ENCODE measurements around the gene MEFV. TPM values are rescaled to one million over a fixed set of nuclear protein-coding genes. Genes with fewer than 3 reads are reported as not detected.
A peak's percentile ranks its signal among the peaks of the same experiment; 100 is the strongest.
"Not testable (repeated sequence)": the region's sequence is repeated elsewhere in the genome, so short reads cannot be mapped to it uniquely, and the experiment has no call there.

MEFV gene
- not detected in 2 replicates for polyA plus RNA-seq (2014; cell fraction: cytosol; rRNA removed)
- not detected in 2 replicates for polyA plus RNA-seq (2014; cell fraction: nucleus; rRNA removed)

GRCh38 chr16:3256146-3256865 is at the start of gene MEFV:
MEFV (minus strand) TSS chr16:3256633; CDS start chr16:3256587, 46 bp downstream.
- DNase-seq (ENCODE audit: low spot score), result no peak

GRCh38 chr16:3306078-3306477 is 49.6 kb upstream of the MEFV start:
- no peak for DNase-seq (ENCODE audit: low spot score)

- DNase-seq (ENCODE audit: low spot score), result peak; percentile 89
These were observed 49.0 kb upstream of the MEFV start, which contains the start of the genes TIGD7 and ZNF75A for GRCh38 chr16:3305109-3306068. TIGD7 (minus strand) TSS chr16:3305430; CDS start chr16:3300614, 4,816 bp downstream. ZNF75A (plus strand) TSS chr16:3305497; CDS start chr16:3308429, 2,932 bp downstream.

- DNase-seq (ENCODE audit: low spot score), result no peak
These were observed 47.9 kb upstream of the MEFV start for GRCh38 chr16:3304370-3304769.

- no peak for DNase-seq (ENCODE audit: low spot score)
These were observed 39.4 kb upstream of the MEFV start for GRCh38 chr16:3295783-3296182.

- no peak for DNase-seq (ENCODE audit: low spot score)
These were observed 38.8 kb upstream of the MEFV start for GRCh38 chr16:3295209-3295608.

- no peak for DNase-seq (ENCODE audit: low spot score)
These were observed 36.2 kb upstream of the MEFV start for GRCh38 chr16:3292604-3293003.

GRCh38 chr16:3289998-3290673 is 33.7 kb upstream of the MEFV start:
- DNase-seq (ENCODE audit: low spot score), result no peak

GRCh38 chr16:3285131-3285530 is 28.7 kb upstream of the MEFV start:
- no peak for DNase-seq (ENCODE audit: low spot score)

GRCh38 chr16:3283543-3284447 is 27.4 kb upstream of the MEFV start:
- DNase-seq (ENCODE audit: low spot score), result no peak

- DNase-seq (ENCODE audit: low spot score), result peak; percentile 97
These were observed 26.5 kb upstream of the MEFV start, which contains the start of gene ZNF263 for GRCh38 chr16:3282730-3283542. ZNF263 (plus strand) TSS chr16:3283491; CDS start chr16:3283819, 328 bp downstream.

GRCh38 chr16:3282103-3282729 is 25.8 kb upstream of the MEFV start:
- peak; percentile 88 for DNase-seq (ENCODE audit: low spot score)

GRCh38 chr16:3281222-3281820 is 24.9 kb upstream of the MEFV start:
- no peak for DNase-seq (ENCODE audit: low spot score)

GRCh38 chr16:3276679-3277078 is 20.2 kb upstream of the MEFV start:
- no peak for DNase-seq (ENCODE audit: low spot score)

GRCh38 chr16:3274947-3275346 is 18.5 kb upstream of the MEFV start:
- no peak for DNase-seq (ENCODE audit: low spot score)

- no peak for DNase-seq (ENCODE audit: low spot score)
These were observed 18.1 kb upstream of the MEFV start for GRCh38 chr16:3274490-3274889.

- not testable (repeated sequence) for DNase-seq (ENCODE audit: low spot score)
These were observed 14.8 kb upstream of the MEFV start for GRCh38 chr16:3271281-3271680.

- not testable (repeated sequence) for DNase-seq (ENCODE audit: low spot score)
These were observed 14.3 kb upstream of the MEFV start for GRCh38 chr16:3270718-3271117.

GRCh38 chr16:3268294-3268693 is 11.9 kb upstream of the MEFV start:
- no peak for DNase-seq (ENCODE audit: low spot score)

Data from SK-N-DZ (cell line).